Measurements from ENCODE around the gene ZC3H6. TPM values are rescaled to one million over a fixed set of nuclear protein-coding genes. Genes with fewer than 3 reads are reported as not detected.

The ZC3H6 gene
- total and polyA plus RNA-seq, 2 donors (not counting 1 experiment from before 2014, with no cell fraction given), result 1.7 to 6.6 TPM

GRCh38 chr2:112295407-112296078 is 20.1 kb downstream of the ZC3H6 start:
- Histone ChIP-seq H3K79me2 (ENCODE audit: control insufficient read depth, insufficient read depth, low read length) (no peaks in the 10 kb centered on the region), H4K20me1 (ENCODE audit: control insufficient read depth, extremely low read depth, insufficient read depth, low read length) (no peaks in the 10 kb centered on the region), H2AFZ (ENCODE audit: low read length) (no peak overlapping the region), H3K36me3 (ENCODE audit: control insufficient read depth, insufficient read depth, low read length) (no peaks in the 10 kb centered on the region), H3K27ac (ENCODE audit: insufficient read depth, low read length) (no peak overlapping the region), H3K9ac (ENCODE audit: insufficient read depth, low read length) (no peak overlapping the region), H3K9me3 (ENCODE audit: control insufficient read depth, insufficient read depth, low read depth, low read length) (no peaks in the 10 kb centered on the region), H3K4me2 (ENCODE audit: extremely low read depth, insufficient read depth, low read length) (no peak overlapping the region), H3K27me3 (ENCODE audit: control insufficient read depth, insufficient read depth, low read length) (no peaks in the 10 kb centered on the region), H3K4me1 (ENCODE audit: control insufficient read depth, extremely low read depth, insufficient read depth, low read length) (no peaks in the 10 kb centered on the region), H3K4me3 (replicated peaks in 1 of 4; ENCODE audit: control extremely low read depth in 1 of 4, insufficient read depth in 1 of 4, low read depth in 3 of 4, low read length in 4 of 4) (no peak overlapping the region)
- DNase-seq (ENCODE audit: low read depth in 2 of 2), result no peak
- TF ChIP-seq CTCF (conservative IDR thresholded peaks at IDR 0.05 in 1 of 2, IDR thresholded peaks at IDR 0.05 in 1 of 2; ENCODE audit: low read depth in 1 of 2, low read length in 2 of 2) (no peak), EZH2 (IDR thresholded peaks at IDR 0.05; ENCODE audit: low read length, missing control alignments) (no peak)

- H2AFZ ChIP-seq (ENCODE audit: low read length), result no peak overlapping the region
- H3K4me3 ChIP-seq (replicated peaks in 1 of 4; ENCODE audit: control extremely low read depth in 1 of 4, insufficient read depth in 1 of 4, low read depth in 3 of 4, low read length in 4 of 4), result no peak overlapping the region
- no peak for DNase-seq (ENCODE audit: low read depth in 2 of 2)
- no peaks in the 10 kb centered on the region for H3K27me3 ChIP-seq (ENCODE audit: control insufficient read depth, insufficient read depth, low read length)
- H3K36me3 ChIP-seq (ENCODE audit: control insufficient read depth, insufficient read depth, low read length), result no peaks in the 10 kb centered on the region
- H3K4me2 ChIP-seq (ENCODE audit: extremely low read depth, insufficient read depth, low read length), result no peak overlapping the region
- H3K4me1 ChIP-seq (ENCODE audit: control insufficient read depth, extremely low read depth, insufficient read depth, low read length), result no peaks in the 10 kb centered on the region
- H3K79me2 ChIP-seq (ENCODE audit: control insufficient read depth, insufficient read depth, low read length), result no peaks in the 10 kb centered on the region
- no peak overlapping the region for H3K9ac ChIP-seq (ENCODE audit: insufficient read depth, low read length)
- H4K20me1 ChIP-seq (ENCODE audit: control insufficient read depth, extremely low read depth, insufficient read depth, low read length), result no peaks in the 10 kb centered on the region
- no peak overlapping the region for H3K27ac ChIP-seq (ENCODE audit: insufficient read depth, low read length)
- TF ChIP-seq CTCF (conservative IDR thresholded peaks at IDR 0.05 in 1 of 2, IDR thresholded peaks at IDR 0.05 in 1 of 2; ENCODE audit: low read depth in 1 of 2, low read length in 2 of 2), result no peak
- no peak for TF ChIP-seq EZH2 (IDR thresholded peaks at IDR 0.05; ENCODE audit: low read length, missing control alignments)
- H3K9me3 ChIP-seq (ENCODE audit: control insufficient read depth, insufficient read depth, low read depth, low read length), result no peaks in the 10 kb centered on the region
Observed at GRCh38 chr2:112296407-112296806, 21.0 kb downstream of the ZC3H6 start.

GRCh38 chr2:112301171-112301584 is 25.8 kb downstream of the ZC3H6 start:
- H2AFZ ChIP-seq (ENCODE audit: low read length), result no peak overlapping the region
- H4K20me1 ChIP-seq (ENCODE audit: control insufficient read depth, extremely low read depth, insufficient read depth, low read length), result no peaks in the 10 kb centered on the region
- DNase-seq (ENCODE audit: low read depth in 2 of 2), result peak in 1 of 2 donors; percentile 94
- no peak overlapping the region for H3K4me2 ChIP-seq (ENCODE audit: extremely low read depth, insufficient read depth, low read length)
- H3K9me3 ChIP-seq (ENCODE audit: control insufficient read depth, insufficient read depth, low read depth, low read length), result no peaks in the 10 kb centered on the region
- no peak overlapping the region for H3K27ac ChIP-seq (ENCODE audit: insufficient read depth, low read length)
- no peak overlapping the region for H3K9ac ChIP-seq (ENCODE audit: insufficient read depth, low read length)
- H3K4me3 ChIP-seq (replicated peaks in 1 of 4; ENCODE audit: control extremely low read depth in 1 of 4, insufficient read depth in 1 of 4, low read depth in 3 of 4, low read length in 4 of 4), result no peak overlapping the region
- no peak for TF ChIP-seq CTCF (conservative IDR thresholded peaks at IDR 0.05 in 1 of 2, IDR thresholded peaks at IDR 0.05 in 1 of 2; ENCODE audit: low read depth in 1 of 2, low read length in 2 of 2)
- no peak for TF ChIP-seq EZH2 (IDR thresholded peaks at IDR 0.05; ENCODE audit: low read length, missing control alignments)
- H3K79me2 ChIP-seq (ENCODE audit: control insufficient read depth, insufficient read depth, low read length), result no peaks in the 10 kb centered on the region
- H3K27me3 ChIP-seq (ENCODE audit: control insufficient read depth, insufficient read depth, low read length), result no peaks in the 10 kb centered on the region
- no peaks in the 10 kb centered on the region for H3K4me1 ChIP-seq (ENCODE audit: control insufficient read depth, extremely low read depth, insufficient read depth, low read length)
- no peaks in the 10 kb centered on the region for H3K36me3 ChIP-seq (ENCODE audit: control insufficient read depth, insufficient read depth, low read length)

Measured in fibroblast of lung (primary cell).